ENCODE data around the gene SPTLC3. TPM values are rescaled to one million over a fixed set of nuclear protein-coding genes. Genes with fewer than 3 reads are reported as not detected.

SPTLC3 gene
- total and polyA plus RNA-seq, 2 of the 13 experiments (the other 11 are each of a cell fraction or from before 2014, with no cell fraction given) = 20.5 to 95.6 TPM

- TF ChIP-seq SOX13 (IDR thresholded peaks at IDR 0.05) (no peak), SOX13 (CRISPR knock-in tag; conservative IDR thresholded peaks at IDR 0.05 in 1 of 2, IDR thresholded peaks at IDR 0.05 in 1 of 2) (peak in 1 of 2 experiments; percentile 12; a peak in 1 of 4 replicates), ZNF615 (CRISPR knock-in tag; IDR thresholded peaks at IDR 0.05; ENCODE audit: borderline replicate concordance) (0 out of 2 replicates have a peak, but pooled peaks have one; percentile 83), ZNF710 (CRISPR knock-in tag; IDR thresholded peaks at IDR 0.05; ENCODE audit: borderline replicate concordance) (peak; percentile 33; the same call in 1 of the 2 replicates), TARDBP (CRISPR knock-in tag; IDR thresholded peaks at IDR 0.05) (0 out of 2 replicates have a peak, but pooled peaks have one; percentile 8), FOXC1 (CRISPR knock-in tag; IDR thresholded peaks at IDR 0.05; ENCODE audit: borderline replicate concordance) (peak; percentile 62; the same call in 1 of the 2 replicates), CTCF (CRISPR knock-in tag; IDR thresholded peaks at IDR 0.05) (peak; percentile 60), BORCS8-MEF2B (CRISPR knock-in tag; IDR thresholded peaks at IDR 0.05) (0 out of 2 replicates have a peak, but pooled peaks have one; percentile 46), SSRP1 (CRISPR knock-in tag; IDR thresholded peaks at IDR 0.05) (no peak), ZNF576 (CRISPR knock-in tag; IDR thresholded peaks at IDR 0.05) (peak; percentile 51; the same call in 1 of the 2 replicates), ZNF644 (CRISPR knock-in tag; IDR thresholded peaks at IDR 0.05; ENCODE audit: low read depth) (0 out of 2 replicates have a peak, but pooled peaks have one; percentile 4), NR2F6 (IDR thresholded peaks at IDR 0.05) (no peak; the same call in 1 of the 2 replicates), NR2F6 (CRISPR knock-in tag; IDR thresholded peaks at IDR 0.05) (0 out of 2 replicates have a peak, but pooled peaks have one; percentile 9), TFDP1 (CRISPR knock-in tag; IDR thresholded peaks at IDR 0.05; ENCODE audit: borderline replicate concordance) (peak; percentile 31; the same call in 1 of the 2 replicates), PHF8 (CRISPR knock-in tag; IDR thresholded peaks at IDR 0.05) (peak; percentile 40; the same call in 1 of the 2 replicates), MEF2D (CRISPR knock-in tag; IDR thresholded peaks at IDR 0.05) (peak; percentile 60; the same call in 1 of the 2 replicates), GATAD2A (CRISPR knock-in tag; IDR thresholded peaks at IDR 0.05) (peak; percentile 7; the same call in 1 of the 2 replicates), MAX (IDR thresholded peaks at IDR 0.05) (0 out of 2 replicates have a peak, but pooled peaks have one; percentile 35), ZNF781 (CRISPR knock-in tag; IDR thresholded peaks at IDR 0.05; ENCODE audit: borderline replicate concordance, not compliant biosample characterization) (peak; percentile 38), ZNF501 (CRISPR knock-in tag; IDR thresholded peaks at IDR 0.05) (0 out of 2 replicates have a peak, but pooled peaks have one; percentile 66), SNAPC2 (CRISPR knock-in tag; IDR thresholded peaks at IDR 0.05) (peak; percentile 21; the same call in 1 of the 2 replicates), ZFX (CRISPR knock-in tag; IDR thresholded peaks at IDR 0.05; ENCODE audit: low read depth) (no peak)
These were observed at the start of gene SPTLC3 (continued) for GRCh38 chr20:13008761-13009681.
